KOPT-K1 (cell line): ENCODE results near the gene KRTAP12-2.
A peak's percentile ranks its signal among the peaks of the same experiment; 100 is the strongest.
"Not testable (repeated sequence)": the region's sequence is repeated elsewhere in the genome, so short reads cannot be mapped to it uniquely, and the experiment has no call there.

Experiments used
- H3K27ac ChIP-seq: fragments of 200-600 bp; sonication (generic); 2 replicates; pipeline ENCODE4 v1.5.1; 2016; ENCODE audit warnings: antibody characterized with exemption, mild to moderate bottlenecking, low read depth, low read length; ENCODE audit not compliant: poor library complexity, severe bottlenecking
- H3K36me3 ChIP-seq: fragments of 200-600 bp; sonication (generic); 2 replicates; pipeline ENCODE4 v1.5.1; 2017; ENCODE audit warnings: antibody characterized with exemption, mild to moderate bottlenecking, low read length, moderate library complexity; ENCODE audit not compliant: insufficient read depth
- H3K9me3 ChIP-seq: fragments of 200-600 bp; sonication (generic); 2 replicates; pipeline ENCODE4 v1.5.1; 2017; ENCODE audit warnings: antibody characterized with exemption, low read length, mild to moderate bottlenecking; ENCODE audit not compliant: insufficient read depth, poor library complexity, severe bottlenecking

Gene KRTAP12-2

DNA sequence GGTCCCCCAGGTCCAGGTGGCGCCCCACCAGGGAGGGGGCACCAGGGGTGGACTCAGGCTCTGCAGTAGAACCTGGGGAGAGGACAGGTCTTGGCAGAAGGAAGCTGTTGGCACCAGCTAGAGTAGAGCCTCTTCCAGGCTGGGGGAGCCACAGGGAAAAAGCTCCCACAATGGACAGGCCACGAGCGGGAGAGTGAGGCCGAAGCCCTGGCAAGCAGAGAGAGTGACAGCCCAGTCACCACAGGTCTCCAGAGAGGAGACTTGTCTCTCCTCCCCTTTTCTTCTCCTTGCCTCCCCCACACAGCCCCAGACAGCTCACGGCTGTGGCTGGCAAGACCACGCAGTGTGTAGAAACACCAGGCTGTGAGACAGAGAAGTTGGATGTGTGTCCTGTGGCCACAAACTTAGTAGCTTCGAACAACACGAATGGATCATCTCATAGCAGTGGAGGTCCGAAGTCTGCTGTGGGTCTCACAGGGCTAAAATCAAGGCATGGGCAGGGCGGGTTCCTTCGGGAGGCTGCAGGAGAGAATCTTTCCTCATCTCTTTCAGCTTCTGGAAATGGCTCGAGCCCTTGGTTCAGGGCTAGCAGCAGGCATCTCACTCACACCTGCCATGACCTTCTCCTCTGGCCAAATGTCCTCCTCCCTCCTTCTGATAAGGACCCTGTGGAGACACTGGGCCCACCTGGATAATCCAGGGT is 15.6 kb downstream of the KRTAP12-2 start:
- Histone ChIP-seq H3K36me3 (no peaks in the 10 kb centered on the region), H3K9me3 (peaks cover 31% of the 10 kb centered on the region), H3K27ac (peak overlapping the region; percentile 40)

DNA sequence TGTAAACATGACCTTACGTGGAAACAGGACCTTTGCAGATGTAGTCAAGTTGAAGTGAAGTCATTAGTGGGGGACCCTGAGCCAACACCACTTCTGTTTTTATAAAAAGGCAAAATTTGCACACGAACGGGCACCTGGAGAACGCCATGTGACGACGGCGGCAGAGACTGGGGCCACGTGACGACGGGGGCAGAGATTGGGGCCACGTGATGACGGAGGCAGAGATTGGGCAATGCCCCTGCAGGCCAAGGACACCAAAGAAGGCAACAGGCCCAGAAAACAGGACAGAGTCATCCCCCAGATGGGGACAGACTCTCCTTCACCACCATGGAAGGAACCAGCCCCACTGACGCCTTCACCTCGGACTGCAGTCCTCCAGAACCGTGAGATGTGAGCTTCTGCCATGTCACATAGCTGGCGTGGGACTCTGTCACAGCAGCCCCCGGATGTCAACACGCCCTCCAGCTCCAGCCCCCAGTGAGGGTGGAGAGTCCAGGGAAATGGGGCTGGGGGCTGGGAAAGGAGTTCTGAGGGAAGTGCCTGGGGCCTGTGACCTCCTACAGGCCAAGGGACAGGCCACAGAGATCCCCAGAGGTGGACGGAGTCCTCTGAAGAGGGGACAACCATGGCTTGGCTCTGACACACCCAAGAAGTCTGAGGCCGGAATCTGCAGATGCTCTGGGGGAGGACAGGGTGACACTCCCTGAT is 16.3 kb downstream of the KRTAP12-2 start:
- no peaks in the 10 kb centered on the region for H3K36me3 ChIP-seq
- H3K27ac ChIP-seq: peak overlapping the region; percentile 40
- H3K9me3 ChIP-seq: peaks cover 26% of the 10 kb centered on the region

DNA sequence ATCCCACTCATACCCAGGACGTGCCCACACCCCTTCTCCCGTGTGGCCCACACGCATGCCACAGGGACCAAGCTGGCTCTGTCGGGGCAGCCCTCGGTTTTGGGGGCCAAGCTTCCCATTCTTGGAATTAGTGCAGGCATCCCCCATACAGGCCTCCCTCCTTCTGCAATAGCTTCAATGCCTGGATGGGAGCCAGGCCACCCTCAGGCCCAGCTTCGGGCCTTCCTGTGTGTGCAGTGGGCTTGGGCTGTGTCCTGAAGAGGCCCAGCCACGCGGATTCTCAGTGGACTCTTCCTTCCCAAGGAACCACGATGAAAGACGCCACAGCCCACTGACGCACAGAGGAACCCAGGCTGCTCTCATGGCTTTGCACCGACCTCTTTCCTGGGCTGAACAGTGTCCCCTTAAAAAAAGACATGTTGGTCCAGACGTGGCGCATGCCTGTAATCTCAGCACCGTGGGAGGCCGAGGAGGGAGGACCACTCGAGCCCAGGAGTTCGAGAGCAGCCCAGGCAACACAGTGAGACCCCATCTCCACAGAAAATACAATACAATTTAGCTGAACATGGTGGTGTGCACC is 17.1 kb downstream of the KRTAP12-2 start:
- H3K9me3 ChIP-seq: peaks cover 34% of the 10 kb centered on the region

DNA sequence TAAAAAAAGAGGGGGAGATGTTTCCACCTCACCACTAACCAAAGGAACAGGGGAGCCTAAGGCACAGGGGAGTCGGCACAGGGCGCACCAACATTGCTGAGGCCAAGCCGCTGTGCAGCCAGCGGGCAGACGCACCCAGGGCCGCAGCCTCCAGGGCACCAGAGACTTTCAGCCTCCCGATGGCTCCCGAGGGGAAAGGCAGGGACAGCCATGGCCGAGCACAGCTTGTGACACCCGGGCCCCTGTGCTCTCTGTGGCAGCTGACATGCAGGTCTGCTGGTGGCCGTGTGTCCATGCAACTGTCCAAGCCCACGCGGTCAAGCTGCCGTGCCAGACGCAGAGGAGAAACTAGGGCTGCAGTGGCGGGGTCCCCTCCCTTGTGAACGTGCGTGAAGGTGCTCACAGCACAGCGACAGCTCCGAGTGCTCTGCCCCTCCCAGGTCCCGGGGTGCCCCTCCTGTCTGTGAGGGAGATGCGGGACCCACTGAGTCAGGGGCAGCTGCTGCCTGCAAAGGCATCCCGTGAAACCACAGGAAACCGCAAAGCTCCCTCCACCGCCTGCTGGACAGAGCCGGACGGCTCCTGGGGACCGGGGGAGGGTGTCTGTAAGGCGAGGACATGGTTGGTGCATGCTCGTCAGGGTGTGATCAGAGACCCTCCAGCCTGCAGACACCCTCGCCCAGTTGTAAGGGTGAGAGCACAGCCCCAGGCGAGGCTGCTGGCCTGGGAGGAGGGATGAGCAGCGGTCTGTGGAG is 18.0 kb downstream of the KRTAP12-2 start:
- H3K36me3 ChIP-seq: no peaks in the 10 kb centered on the region
- no peak overlapping the region for H3K27ac ChIP-seq
- H3K9me3 ChIP-seq: peaks cover 39% of the 10 kb centered on the region

More for the DNA sequence above, 17.1 kb downstream of the KRTAP12-2 start:
- Histone ChIP-seq H3K36me3 (no peaks in the 10 kb centered on the region), H3K27ac (no peak overlapping the region)

DNA sequence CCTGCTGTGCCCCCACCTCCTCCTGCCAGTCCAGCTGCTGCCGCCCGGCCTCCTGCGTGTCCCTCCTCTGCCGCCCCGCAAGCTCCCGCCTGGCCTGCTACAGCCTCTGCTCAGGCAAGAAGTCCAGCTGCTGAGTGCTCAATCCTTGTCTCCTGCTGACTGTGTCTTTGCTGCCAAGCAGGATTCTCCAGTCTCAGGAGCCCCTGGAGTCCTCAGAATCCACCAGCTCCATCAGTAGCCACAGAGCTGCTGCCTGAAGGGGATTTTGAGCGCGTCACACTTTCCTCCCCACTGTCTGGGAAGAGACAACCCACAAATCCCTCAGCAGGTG is 19.5 kb downstream of the KRTAP12-2 start:
- H3K27ac ChIP-seq: no peak overlapping the region

DNA sequence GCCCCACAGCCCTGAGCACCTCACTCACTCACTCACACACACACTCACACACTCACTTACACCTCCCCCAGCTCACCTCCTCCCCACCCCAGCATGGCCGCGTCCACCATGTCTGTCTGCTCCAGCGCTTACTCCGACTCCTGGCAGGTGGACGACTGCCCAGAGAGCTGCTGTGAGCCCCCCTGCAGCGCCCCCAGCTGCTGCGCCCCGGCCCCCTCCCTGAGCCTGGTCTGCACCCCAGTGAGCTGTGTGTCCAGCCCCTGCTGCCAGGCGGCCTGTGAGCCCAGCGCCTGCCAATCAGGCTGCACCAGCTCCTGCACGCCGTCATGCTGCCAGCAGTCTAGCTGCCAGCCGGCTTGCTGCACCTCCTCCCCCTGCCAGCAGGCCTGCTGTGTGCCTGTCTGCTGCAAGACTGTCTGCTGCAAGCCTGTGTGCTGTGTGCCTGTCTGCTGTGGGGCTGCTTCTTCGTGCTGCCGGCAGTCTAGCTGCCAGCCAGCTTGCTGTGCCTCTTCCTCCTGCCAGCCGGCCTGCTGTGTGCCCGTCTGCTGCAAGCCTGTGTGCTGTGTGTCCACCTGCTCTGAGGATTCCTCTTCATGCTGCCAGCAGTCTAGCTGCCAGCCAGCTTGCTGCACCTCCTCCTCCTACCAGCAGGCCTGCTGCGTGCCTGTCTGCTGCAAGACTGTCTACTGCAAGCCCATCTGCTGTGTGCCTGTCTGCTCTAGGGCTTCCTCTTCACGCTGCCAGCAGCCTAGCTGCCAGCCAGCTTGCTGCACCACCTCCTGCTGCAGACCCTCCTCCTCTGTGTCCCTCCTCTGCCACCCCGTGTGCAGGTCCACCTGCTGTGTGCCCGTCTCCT is 20.1 kb downstream of the KRTAP12-2 start, which contains the start of gene KRTAP10-11:
TSS of gene KRTAP10-11 (plus strand) at position 49 of the 856 bp plus-strand sequence. CDS start at position 94, 45 bp downstream.
- H3K9me3 ChIP-seq: peaks cover 37% of the 10 kb centered on the region
- not testable (repeated sequence) for H3K36me3 ChIP-seq, H3K27ac ChIP-seq

More for the DNA sequence above, 19.5 kb downstream of the KRTAP12-2 start:
- Histone ChIP-seq H3K9me3 (peaks cover 38% of the 10 kb centered on the region), H3K36me3 (no peaks in the 10 kb centered on the region)

DNA sequence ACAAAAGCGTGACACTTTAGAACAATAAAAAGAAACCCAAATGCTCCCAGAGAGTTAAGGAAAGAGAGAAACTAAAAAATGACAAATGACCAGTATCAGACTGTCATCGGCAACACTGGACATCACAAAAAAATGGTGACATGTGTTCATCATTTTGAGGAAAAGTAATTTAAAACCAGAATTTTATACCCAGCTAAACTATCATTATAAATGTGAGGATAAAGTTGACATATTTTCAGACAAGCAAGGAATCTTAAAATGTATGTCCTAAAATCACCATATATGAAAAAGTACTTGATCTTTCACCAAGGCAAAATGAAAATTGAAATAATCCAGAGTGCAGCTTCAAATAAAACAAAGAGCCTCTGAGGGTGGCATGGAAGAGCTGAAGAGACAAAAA is 21.8 kb downstream of the KRTAP12-2 start:
- Histone ChIP-seq H3K27ac (no peak overlapping the region), H3K36me3 (no peaks in the 10 kb centered on the region), H3K9me3 (peaks cover 39% of the 10 kb centered on the region)

DNA sequence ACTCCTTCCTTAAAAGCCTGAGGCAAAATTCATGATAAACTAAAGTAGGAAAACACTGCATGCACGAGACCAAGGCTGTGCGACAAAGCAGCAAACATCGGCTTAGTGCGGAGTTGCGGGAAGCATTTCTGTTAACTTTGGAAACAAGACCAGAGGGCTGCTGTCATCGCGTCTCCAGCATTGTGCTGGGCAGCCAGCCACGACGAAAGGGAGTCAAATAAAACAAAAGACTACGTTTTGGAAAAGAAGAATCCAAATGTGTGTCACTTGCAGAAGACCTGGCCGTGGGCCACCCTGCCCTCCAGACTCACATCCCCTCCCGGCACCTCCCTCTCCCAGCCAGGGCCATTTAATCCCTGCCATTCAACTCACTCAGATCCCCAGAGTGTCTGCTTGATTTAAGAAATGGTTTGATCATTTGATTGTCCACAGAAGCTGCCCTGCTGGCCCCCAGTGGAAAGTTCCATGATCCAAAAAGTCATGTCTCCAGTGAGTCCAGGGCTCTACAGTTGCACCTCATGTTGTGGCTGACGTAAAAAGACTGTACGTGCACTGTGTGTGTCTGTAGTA is 22.9 kb downstream of the KRTAP12-2 start:
- no peaks in the 10 kb centered on the region for H3K36me3 ChIP-seq
- H3K9me3 ChIP-seq: peaks cover 39% of the 10 kb centered on the region
- H3K27ac ChIP-seq: no peak overlapping the region

DNA sequence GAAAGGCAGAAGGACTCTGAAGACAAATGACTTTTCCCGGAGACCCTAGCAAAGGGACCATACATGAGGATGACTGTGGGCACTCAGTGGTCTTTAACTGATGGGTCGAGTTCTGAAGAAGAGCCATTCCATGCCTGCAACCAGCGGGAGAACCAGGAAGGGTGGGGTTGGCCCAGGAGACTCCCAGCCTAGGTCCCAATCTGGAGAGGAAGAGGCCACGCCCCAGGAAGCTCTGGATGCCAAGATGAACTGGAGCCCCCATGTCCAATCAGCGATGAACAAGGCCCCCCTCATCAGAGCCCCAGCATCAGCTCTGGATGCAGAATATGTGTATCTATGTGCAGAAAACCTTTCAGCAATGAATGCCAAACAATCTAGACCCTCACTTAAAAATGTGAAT is 26.0 kb downstream of the KRTAP12-2 start:
- Histone ChIP-seq H3K36me3 (no peaks in the 10 kb centered on the region), H3K9me3 (peaks cover 39% of the 10 kb centered on the region), H3K27ac (no peak overlapping the region)

DNA sequence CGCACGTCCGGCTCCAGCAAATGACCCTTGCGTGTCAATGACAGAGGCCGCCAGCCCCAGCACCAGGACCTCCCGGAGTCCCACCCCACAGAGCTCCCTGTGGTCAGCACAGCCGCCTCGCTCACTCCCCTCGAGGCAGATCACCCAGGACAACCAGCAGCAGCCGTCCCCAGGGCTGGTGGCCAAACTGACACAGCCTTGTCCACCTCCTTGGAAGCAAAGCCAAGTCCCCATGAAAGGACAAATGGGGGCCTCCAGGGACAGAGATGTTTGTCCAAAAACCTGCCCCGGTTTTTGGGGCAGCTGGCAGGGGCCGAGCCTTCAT is 27.4 kb downstream of the KRTAP12-2 start:
- H3K27ac ChIP-seq: no peak overlapping the region
- peaks cover 27% of the 10 kb centered on the region for H3K9me3 ChIP-seq
- no peaks in the 10 kb centered on the region for H3K36me3 ChIP-seq

DNA sequence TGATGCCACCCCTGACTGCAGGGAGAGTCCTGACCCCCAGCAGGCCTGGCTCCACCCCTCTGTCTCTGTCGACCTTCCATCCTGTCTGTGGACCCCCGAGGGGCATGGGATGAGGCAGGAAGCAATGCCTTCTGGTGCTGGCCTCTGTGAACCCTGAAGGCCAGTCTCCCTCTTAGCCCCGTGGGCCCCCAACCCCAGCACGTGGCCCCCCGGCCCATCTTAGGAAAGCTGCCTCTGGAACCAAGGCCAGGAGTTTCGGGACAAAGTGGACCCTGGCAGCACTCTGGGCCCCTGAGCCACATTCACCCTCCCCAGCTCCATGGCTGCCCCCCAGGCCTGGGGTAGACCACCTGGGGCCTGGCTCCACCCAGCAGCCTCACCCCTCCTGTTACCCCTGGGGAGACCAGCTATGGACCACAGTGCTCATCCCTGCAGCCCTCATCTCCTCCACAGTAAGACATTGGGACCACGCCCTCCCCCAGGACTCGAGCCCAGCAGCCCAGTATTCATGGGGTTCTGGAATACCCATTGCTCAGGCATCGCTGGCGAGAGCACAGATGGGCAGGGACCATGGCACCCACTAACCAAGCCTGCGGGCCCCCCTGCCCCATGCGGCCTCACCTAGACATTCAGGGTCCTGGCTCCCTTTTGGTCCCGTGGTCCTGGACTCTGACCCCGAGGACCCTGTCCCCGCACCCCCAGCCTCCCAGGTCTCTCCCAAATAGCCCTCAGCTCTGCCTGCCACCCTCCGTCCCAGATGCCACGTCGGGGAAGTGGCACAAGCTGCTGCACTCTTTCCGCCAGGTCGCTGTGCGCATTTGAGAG is 28.0 kb downstream of the KRTAP12-2 start:
- H3K9me3 ChIP-seq: peaks cover 22% of the 10 kb centered on the region
- H3K27ac ChIP-seq, H3K36me3 ChIP-seq: not testable (repeated sequence)

DNA sequence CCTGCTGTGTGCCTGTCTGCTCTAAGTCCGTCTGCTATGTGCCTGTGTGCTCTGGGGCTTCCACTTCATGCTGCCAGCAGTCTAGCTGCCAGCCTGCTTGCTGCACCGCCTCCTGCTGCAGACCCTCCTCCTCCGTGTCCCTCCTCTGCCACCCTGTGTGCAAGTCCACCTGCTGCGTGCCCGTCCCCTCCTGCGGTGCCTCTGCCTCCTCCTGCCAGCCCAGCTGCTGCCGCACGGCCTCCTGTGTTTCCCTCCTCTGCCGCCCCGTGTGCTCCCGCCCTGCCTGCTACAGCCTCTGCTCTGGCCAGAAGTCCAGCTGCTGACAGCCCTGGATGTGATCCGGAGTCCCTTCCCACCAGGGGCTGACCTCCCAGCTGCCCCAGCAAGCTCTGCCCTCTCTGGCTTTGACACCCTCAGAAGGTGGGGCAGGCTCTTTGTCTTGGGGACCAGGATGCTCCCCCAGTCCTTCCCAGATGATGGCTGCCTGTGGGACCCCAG is 28.8 kb downstream of the KRTAP12-2 start:
- H3K9me3 ChIP-seq: peaks cover 13% of the 10 kb centered on the region
- not testable (repeated sequence) for H3K27ac ChIP-seq, H3K36me3 ChIP-seq

DNA sequence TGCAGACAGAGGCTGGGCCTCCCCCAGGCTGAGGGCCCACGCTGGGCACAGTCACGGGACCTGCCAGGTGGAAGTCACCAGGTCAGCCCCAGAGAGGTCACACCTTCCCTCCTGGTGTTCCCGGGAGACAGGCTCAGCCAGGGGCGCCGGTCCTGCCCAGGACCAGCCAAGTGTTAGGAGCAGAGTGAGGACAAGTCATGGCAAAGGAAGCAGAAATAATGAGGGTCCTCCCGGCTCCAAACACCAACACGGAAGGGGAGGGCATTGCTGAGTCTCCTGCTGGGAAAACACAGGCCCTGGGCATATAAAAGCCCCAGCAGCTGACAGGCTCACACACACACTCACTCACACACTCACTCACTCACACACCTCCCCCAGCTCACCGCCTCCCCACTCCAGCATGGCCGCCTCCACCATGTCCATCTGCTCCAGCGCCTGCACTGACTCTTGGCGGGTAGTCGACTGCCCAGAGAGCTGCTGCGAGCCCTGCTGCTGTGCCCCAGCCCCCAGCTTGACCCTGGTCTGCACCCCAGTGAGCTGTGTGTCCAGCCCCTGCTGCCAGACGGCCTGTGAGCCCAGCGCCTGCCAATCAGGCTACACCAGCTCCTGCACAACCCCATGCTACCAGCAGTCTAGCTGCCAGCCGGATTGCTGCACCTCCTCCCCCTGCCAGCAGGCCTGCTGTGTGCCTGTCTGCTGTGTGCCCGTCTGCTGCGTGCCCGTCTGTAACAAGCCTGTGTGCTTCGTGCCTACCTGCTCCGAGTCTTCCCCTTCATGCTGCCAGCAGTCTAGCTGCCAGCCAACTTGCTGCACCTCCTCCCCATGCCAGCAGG is 29.5 kb downstream of the KRTAP12-2 start, which contains the start of gene KRTAP10-10:
TSS of gene KRTAP10-10 (plus strand) at position 339 of the 833 bp plus-strand sequence. CDS start at position 401, 62 bp downstream.
- Histone ChIP-seq H3K9me3 (peaks cover 16% of the 10 kb centered on the region), H3K36me3 (no peaks in the 10 kb centered on the region), H3K27ac (no peak within 1 kb of the TSS)
